Amniotic stem cell (primary cell): ENCODE data around the gene DAZL.

Experiments
- DNase-seq: peaks from one replicate; lab custom pipeline; 2025; lab: John Stamatoyannopoulos, UW

The DAZL gene

DNA sequence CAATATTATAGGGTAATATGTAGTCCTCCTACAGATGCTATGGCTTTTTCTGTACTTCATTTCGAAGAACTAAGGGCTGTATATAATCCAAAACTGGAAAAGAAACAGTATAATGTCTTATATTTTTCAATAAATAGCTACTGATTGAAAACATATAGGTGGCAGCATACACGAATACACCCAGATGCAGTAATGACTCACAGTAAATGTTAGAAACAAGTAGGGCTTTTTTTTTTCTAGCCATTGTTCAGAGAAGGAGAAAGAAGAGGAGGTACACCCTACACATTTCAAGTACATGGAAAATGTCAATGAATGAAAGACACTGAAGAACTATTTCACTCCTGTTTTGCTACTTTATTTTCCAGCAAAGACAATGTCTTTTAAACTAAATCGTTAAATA, 9.4 kb downstream of the DAZL start:
- DNase-seq = no peak

DNA sequence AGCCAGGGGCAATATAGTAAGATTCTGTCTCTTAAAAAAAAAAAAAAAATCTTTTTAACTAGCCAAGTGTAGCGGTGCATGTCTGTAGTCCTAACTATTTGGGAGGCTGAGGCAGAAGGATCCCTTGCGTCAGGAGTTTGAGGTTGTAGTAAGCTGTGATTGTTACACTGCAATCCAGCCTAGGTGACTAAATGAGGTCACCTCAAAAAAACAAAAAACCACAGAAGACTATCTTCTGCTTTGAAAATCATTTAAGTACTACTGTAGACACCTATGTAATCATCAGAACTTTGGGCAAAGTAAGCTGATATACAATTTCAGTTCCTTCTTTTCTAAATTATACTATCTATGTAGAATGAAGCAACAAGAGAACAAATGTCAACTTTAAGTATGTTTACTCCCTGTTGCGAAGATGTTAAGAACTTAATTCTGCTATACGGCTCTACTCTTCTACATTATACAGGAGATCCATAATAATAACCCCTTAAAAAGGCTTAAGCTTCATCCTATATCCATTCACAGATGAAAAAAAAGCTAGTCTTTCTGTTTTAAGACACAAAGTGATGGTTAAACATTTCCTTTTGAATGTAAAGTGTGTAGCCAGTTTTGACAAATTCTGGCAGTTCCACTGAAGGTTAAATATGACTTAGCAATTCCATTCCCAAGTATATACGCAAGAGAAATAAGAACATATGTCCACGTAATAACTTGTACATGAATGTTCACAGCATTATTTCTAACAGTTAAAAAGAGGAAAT, 15.2 kb downstream of the DAZL start:
- DNase-seq = no peak

DNA sequence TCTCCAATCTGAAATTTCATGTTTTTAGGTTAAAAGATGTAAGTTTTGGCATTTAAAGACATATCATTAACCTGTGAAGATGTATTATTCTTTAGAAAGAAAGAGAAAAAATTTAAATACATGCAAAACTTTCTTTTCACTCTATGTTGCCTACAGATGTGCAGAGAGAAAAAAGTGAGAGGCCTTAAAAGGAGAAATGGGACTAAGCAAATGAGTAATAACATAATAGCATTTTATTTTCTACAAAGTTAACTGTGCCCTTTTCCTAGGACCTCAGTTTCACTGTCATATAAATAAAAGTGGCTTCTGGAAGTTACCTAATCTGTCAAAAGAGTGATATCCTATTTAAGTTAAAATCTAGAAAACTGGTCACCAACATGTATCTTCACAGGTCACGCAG, 16.1 kb downstream of the DAZL start:
- DNase-seq = no peak

DNA sequence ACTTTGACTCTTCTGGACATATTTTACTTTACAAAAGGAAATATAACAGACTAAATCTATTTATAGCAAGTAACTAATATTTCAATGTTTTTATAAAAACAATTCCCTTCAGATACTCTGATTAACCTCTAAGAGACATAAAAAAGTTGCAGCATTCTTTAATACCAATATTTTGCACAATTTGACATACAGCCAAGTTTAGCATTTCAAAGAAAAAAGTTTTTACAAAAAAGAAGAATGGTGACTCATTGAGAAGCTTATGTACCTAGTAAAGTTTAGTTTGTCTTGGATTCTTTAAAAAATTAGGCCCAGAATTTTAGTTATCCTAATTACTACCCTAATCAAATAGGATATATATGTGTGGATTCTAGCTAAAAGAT, 17.6 kb downstream of the DAZL start:
- no peak for DNase-seq

DNA sequence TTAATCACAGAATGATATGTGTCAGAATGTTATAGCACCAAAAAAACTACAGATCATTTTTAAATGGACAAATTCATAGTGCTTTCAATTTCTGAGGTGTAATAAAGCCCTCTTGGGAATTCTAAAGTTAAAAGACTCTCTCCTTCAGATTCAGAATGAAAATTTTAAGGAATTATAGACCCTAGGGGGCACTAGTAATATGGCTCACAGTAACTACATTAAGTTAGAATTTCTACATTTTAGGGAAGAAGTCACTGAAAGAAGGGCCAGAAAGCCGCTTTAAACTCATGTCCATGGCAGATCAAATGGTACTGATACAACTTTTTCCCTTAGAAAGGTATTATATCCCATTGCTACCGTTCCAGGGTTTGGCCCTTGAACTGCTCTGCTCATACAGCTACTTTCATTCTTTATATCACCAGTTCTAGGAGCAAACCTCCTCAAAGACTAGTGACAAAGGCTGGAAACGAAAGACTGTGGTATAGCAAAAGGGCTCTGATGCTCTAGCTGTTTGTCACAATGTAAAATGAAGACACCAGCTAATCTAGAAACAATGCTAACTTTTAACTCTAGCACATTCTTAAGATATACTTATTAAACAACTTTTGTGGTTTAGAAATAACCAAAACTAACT, 18.1 kb downstream of the DAZL start:
- no peak for DNase-seq

DNA sequence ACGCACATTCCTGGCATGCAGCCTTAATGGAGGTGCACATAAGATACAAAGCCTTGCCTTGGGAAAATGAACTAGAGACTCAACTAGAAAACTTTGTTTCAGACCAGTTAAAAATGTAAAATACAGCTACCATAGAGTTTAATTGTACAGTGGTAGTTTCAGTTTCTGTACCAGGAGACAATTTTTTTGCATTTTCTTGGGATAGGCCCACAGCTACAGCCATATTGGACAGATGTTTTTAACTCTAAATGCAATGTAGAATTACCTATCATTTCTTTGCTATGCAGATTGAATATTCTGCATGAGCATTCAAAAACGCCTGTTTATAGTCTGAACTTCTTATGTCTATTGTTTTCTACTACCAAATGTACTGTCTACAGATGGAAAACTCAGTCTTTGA, 20.3 kb downstream of the DAZL start:
- no peak for DNase-seq

DNA sequence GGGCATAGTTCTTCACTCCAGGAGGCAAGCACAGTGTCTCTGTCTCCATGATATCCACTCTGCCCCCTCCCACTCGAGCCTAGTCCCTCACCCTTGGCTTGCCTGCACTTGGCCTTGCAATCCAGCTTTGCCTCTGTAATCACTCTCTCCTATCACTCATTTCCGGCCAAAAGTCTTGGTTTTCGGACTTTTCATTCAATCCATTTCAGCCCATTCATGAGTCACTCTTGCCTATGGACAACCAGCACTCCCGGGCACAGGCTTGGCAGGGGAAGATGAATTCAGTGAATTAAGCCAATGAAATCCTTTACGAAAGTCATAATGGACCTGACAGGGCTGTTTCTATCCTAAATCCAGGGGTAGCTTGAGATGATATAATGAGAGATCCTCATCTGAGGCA, 21.7 kb downstream of the DAZL start:
- no peak for DNase-seq

DNA sequence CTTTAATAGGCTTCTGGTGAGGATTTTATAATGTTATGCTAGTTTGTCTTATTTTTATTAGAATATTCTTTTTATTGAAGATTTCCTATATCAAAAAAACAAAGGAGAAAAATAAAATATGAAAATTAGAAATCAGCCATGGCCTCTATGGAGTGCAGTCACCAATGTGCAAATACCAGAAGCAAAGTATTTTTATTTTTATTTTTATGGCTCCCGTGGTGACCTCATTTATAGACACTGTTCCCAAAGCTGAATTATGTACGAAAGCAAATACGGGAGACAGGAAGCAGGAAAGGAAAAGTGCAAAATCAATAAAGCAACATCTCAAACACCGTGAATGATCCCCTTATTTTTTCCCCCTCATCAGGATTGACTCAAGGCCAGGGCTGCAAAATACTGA, 35.1 kb downstream of the DAZL start:
- no peak for DNase-seq

DNA sequence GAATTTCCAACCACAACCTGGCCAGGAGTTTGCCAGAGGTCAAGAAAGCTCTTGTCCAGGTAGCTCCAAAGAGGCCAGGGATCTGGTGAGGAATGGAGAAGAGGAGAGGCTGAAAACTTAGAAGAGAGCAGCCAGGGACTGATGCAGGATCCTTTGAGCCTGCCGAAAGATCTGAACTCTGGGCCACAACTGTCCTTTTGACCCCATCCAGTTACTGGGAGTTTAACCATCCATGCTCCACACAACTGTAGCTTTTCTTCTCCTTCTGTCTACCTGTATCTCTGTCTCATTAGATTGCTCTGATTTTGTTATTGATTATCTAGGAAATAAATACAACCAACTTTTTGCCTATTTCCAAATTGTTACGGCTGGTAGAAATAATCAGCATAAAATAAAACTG, 36.7 kb downstream of the DAZL start:
- DNase-seq = no peak

DNA sequence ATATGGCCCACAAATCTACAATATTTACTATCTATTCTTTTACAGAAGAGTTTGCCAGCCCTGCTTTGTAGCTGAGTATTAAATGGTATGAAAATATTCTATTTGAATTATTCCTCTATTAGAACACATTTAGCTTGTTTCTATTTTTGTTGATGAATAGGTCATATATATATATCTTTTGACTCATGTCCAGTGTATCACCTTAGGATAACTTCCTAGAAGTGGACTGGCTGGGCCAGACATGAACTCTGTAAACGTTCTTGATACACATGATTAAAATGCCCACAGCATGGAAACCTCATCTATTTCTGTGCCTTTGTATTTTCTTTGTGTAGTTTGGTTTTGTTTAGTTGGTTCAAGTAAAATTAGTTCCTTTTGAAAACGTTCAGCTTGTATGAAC, 37.1 kb downstream of the DAZL start:
- no peak for DNase-seq

DNA sequence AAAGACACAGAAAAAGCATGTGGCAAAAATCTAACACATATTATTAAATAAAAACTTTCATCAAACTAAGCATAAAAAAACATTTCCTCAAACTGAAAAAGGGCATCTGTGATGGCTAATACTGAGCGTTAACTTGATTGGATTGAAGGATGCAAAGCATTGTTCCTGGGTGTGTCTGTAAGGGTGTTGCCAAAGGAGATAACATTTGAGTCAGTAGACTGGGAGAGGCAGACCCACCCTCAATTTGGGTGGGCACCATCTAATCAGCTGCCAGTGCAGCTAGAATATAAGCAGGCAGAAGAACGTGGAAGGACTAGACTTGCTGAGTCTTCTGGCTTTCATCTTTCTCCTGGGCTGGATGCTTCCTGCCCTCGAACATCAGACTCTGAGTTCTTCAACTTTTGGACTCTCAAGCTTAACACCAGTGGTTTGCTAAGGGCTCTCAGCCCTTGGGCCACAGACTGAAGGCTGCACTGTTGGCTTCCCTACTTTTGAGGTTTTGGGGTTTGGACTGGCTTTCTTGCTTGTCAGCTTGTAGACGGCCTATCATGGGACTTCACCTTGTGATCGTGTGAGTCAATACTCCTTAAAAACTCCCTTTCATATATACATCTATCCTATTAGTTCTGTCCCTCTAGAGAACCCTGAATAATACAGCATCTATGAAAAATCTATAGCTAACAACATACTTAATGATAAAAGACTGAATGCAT, 45.4 kb downstream of the DAZL start:
- DNase-seq = no peak

DNA sequence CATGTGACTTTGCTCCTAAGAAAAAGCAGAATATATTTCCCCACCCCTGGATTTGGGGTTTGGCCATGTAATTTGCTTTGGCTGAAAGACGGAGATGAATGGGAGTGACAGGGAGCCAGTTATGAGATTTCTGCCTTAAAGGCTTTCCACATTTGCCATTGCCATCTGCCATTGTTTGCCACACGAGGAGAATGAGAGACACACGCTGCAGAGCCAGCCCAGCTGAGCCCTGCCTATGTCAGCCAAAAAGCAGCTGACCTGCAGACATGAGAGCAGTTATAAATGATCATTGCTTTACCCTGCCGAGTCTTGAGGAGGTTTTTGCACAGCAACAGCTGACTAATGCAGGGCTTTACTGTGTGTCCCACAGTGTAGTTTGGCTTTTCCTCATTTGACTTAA, 51.1 kb downstream of the DAZL start:
- DNase-seq = no peak

DNA sequence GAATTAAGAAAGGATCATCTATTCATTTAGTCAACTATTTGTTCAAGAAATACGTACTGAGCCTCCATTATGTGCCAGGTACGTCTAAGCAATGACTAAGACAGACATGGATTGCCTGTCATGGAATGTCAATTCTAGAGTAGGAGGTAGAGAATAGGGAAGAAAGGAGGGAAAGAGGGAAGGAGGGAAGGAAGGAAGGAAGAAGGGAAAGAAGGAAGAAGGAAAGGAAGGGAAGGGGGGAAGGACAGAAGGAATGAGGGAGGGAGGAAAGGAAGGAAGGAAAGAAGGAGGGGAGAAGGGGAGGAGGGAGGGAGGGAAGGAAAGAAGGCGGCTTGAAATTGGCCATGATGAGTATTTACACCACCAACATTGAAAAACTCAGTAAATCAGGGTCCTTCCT, 52.5 kb downstream of the DAZL start:
- no peak for DNase-seq

DNA sequence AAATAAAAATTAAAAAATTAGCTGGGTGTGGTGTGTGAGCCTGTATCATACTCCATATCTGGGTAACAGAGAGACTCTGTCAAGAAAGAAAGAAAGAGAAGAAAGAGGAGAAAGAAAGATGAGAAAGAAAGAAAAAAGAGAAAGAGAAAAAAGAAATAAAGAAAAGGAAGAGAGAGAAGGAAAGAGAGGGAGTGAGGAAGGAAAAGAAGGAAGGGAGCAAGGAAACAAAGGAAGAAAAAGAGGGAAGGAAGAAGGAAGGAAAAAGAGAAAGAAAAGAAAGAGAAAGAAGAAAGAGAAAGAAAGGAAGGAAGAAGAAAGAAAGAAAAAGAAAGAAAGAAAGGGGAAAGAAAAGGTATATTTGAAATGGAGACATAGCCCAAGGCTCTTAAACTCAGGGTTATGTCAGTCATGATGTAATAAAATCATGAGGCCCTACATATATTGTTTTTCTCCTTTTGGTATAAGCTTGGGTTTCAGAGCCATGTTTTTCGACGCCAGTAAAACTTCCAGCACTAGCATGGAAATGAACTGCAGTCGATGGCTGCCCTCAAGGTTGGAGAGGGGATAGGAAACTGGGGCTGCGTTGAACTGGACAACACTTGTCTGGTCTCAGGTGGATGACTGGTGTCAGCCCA, 53.8 kb downstream of the DAZL start:
- DNase-seq = no peak

DNA sequence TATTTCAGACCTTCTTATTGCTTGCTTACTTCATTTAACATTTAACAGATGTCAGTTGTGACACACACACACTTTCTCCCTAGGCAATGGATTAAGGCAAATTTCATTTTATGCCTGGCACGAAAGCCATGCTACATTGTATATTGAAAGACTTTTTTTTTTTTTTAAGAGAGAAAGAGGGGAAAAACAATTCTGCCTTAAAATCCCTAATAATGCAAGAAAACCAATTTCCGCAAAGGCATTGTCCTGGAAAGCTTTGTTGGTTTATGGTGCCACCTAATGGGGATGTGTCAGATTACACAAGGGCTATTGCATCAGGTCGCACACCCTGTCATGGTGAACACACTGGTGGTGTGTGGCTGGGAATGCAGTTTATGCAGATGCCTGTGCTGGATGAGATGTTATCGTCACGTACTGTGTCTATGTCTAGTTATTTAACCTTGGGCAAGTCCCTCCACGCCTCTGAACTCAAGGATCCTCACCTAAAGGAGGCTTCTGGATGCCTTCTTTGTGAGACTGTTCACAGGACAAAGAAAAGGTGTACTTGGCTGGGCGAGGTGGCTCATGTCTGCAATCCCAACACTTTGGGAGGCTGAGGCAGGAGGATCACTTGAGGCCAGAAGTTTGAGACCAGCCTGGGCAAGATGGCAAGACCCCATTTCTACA, 54.4 kb downstream of the DAZL start:
- DNase-seq = peak; percentile 67

DNA sequence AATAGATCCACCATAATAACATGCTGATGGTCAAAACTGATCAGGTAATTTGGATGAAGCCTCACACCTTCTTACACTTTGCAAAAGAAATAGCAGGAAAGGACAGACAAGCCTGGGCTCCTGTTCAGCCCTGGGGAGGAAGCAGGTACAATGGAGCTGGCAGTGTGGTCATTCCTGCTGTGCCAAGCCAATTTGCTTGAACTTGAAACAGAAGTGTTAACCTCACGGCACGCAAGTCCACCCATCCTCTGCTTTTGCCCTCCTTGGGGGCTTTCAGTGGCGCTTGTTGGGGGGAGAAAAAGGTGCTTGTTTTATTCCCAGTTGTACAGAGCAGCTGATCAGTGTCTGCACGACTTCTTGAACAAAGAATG, 54.9 kb downstream of the DAZL start:
- DNase-seq = no peak

DNA sequence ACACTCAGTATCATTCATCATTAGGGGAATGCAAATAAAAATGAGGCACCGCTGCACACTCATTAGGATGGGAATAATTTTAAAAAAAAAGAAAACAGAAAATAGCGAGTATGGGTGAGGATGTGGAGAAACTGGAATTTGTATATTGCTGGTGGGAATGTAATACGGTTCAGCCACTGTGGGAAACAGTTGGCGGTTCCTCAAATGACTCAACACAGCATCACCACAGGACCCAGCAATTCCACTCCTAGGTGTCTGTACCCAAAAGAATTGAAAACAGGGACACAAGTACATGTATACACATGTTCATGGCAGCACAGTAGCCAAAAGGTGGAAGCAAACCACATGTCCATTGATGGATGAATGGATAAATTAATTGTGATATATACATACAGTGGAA, 56.5 kb downstream of the DAZL start:
- DNase-seq = no peak

DNA sequence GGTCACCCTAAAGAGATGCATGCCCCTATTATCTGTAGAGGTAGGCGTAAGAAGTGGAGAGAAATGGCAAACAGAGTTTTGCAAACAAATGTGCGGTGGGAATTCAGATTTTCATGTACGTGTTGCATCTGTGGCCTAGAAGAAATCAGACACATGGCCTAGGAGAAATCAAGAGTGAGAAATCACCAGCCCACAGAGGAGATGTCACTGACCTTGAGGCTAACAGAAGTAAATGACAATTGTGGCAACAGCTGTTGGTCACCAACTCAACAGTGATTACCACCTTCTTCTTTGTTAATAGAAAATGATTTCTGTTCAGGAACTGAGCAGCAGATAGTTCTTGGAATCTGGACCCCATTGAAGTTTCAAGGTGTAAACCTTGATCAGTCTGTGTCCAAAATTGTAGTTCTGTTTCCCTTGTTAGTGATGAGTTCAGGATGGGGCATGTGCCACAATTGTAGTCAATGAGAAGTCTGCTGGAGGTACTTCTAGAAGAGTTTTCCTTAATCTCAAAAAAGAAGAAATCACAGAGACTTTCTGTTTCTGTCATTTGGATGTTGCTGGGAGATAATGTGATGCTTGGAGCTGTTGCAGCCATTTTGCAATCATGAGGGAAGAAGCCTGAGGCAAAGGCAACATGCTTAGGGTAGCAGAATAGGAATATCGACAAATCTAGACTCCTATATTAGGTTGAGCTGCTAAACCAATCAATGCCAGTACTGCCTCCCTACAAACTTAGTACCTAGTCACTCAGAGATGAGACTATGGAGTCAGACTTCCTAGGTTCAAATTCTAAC, 57.5 kb downstream of the DAZL start:
- no peak for DNase-seq

DNA sequence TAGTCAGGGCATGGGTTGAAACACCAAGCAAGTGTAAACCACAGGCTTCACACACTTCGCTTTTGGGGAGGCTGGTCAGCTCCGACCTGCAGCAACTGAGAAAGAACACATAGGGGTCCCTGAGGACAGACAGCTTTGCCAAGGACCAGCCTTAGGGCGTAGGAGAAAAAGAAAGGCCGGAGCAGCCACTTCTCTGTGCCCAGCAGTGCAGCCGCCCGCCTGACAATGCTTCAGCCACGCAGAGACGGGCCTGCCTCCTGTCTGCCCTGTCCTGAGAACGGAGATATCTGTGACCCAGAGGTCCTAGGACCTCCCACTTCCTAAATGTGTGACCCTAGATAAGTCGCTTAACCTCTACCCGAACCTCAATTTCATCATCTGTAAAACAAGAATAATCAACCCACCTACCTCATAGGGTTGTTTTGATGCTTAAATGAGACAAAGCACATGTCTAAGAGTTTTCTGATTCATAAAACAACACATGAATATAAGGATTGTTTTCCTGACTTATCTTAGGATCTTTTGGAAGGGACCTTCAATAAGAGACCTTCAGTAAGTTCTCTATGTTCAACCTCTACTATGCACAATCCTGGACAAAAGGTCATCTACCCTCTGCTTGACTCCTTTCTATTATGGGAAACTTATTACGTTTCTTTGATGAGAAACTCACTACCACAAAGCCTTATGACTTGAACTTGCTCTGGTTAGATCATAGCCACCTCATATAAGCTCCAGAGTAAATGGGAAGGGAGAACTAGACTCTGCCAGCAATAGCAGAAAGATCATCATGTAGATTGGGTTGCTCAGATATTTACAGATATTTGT, 58.8 kb downstream of the DAZL start:
- DNase-seq = no peak

DNA sequence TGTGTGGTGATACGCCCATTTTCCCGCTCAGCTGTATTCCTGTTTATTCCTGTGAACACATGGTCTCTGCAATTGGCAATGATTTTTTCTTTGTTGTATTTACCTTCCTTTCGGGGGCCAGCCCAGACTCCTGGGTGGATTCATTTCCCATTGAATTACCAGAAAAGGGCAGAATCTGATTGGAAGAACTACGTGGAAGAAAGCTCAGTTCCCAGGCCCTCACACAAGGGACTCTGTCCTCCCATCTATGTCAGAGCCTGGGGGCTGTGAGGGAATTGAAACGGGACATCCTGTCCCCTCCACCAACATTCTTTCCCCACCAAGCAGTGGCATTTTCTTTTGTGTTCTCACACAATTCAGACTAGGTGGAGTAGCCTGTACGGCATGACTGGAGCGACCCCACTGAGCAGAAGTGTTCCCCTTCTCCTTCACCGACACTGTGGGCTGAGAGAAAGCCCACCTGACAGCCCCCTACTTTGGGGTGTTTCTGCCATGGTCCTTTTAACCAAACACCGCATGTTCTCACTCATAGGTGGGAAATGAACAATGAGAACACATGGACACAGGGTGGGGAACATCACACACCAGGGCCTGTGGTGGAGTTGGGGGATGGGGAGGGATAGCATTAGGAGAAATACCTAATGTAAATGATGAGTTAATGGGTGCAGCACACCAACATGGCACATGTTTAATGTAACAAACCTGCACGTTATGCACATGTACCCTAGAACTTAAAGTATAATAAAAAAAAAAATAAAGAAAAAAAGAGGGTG, 59.6 kb downstream of the DAZL start:
- no peak for DNase-seq
